GM12872 (cell line): Measurements from ENCODE around the gene SYPL2.

Source experiments
- CTCF ChIP-seq: IDR thresholded peaks from 3 replicates; pipeline ENCODE4 v1.5.1; 2011; ENCODE audit warnings: low read depth, mild to moderate bottlenecking, low read length, moderate library complexity; ENCODE audit not compliant: insufficient read depth

Gene SYPL2

GRCh38 chr1:109466452-109467300 is at the start of gene SYPL2:
Gene SYPL2 (plus strand): TSS chr1:109466546. CDS start chr1:109466844, 298 bp downstream.
- no peak for TF ChIP-seq CTCF

GRCh38 chr1:109423498-109423897 is 42.8 kb upstream of the SYPL2 start:
- no peak for TF ChIP-seq CTCF

GRCh38 chr1:109425391-109426280 is 40.7 kb upstream of the SYPL2 start:
- no peak for TF ChIP-seq CTCF

GRCh38 chr1:109426281-109427170 is 39.8 kb upstream of the SYPL2 start, which contains the start of gene PSMA5:
Gene PSMA5 (minus strand): TSS chr1:109426448. CDS start chr1:109426330, 118 bp downstream.
- TF ChIP-seq CTCF = no peak

GRCh38 chr1:109427171-109427467 is 39.2 kb upstream of the SYPL2 start:
- TF ChIP-seq CTCF = no peak

- no peak for TF ChIP-seq CTCF
Observed at GRCh38 chr1:109432336-109432735, 34.0 kb upstream of the SYPL2 start.
